ENCODE measurements around the gene FIBP.

Gene FIBP

DNA sequence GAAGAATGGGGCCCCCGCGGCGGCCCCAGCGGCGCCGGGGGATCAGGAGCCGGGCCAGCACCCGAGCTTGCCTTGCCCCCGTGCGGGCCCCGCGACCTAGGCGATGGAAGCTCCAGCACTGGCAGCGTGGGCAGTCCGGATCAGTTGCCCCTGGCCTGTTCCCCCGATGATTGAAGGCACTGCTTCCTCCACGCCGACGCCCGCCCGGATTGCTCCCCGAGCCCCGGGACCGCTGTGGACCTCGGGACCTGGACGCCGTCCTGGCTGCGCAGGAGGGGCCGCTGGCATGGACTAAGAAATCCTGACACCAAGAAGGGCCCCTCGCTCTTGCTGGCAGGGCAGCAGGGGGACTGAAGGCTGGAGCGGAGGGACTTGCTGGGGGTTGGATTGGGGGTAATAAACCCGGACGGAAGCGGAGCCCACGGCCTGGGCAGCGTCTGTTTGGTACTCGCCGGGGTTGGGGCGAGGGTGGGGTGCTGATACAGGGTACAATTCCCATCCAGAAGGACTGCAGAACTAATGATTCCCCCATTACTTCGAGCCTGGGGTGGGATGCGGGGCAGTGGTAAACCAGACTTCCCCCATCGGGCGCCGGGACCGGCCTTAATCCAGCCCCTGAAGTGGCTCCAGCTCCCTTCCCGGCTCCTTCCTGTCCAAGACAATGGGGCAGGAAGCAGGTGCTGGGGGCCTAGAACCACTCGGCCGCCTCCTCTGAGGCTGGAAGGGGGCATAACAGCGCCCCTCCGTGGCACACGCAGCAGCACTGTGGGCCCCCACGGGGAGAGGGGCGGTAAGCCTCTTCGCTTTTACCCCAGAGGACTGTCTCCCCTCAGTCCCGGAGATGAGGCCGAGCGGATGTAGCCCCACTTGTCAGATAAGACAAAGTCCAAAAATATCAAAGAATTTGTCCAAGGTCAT is 3.2 kb upstream of the FIBP start:
- Histone ChIP-seq H3K4me3 (ENCODE audit: low read length) (peak overlapping the region; percentile 79), H3K27me3 (ENCODE audit: insufficient read depth, low read length) (no peaks in the 10 kb centered on the region), H3K9me3 (ENCODE audit: low read length) (no peaks in the 10 kb centered on the region), H2AFZ (ENCODE audit: low read depth, low read length) (peak overlapping the region; percentile 63), H3K4me1 (ENCODE audit: insufficient read depth, low read length) (peaks cover 36% of the 10 kb centered on the region), H3K36me3 (ENCODE audit: insufficient read depth, low read length) (peaks cover 5% of the 10 kb centered on the region)

DNA sequence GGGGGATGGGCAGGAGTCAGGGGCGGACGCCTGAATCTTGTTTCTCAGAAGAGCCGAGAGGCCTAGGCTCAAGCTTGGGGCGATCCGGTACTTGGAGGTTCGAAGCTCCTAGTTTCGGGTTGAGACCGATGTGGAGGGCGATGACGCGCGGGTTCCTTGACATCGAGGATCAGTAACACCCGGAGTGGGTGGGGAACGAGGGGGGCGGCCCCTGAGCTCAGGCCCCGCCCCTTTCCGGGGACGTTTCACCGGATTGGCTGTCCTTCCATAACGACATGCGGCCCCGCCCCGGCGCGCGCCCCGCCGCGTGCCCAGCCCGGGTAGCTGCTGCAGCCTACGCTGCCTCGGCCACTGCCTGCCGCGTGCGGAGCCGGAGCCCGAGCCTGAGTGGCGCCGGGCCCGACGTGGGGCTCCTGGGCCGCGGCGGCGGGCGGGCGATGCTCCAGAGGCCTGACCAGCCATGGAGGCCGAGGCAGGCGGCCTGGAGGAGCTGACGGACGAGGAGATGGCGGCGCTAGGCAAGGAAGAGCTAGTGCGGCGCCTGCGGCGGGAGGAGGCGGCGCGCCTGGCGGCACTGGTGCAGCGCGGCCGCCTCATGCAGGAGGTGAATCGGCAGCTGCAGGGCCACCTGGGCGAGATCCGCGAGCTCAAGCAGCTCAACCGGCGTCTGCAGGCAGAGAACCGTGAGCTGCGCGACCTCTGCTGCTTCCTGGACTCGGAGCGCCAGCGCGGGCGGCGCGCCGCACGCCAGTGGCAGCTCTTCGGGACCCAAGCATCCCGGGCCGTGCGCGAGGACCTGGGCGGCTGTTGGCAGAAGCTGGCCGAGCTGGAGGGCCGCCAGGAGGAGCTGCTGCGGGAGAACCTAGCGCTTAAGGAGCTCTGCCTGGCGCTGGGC is 2.3 kb upstream of the FIBP start, which contains the start of gene CCDC85B:
CCDC85B (plus strand) TSS at position 350 of the 895 bp plus-strand sequence; CDS start at position 461, 111 bp downstream.
- H3K9me3 ChIP-seq (ENCODE audit: low read length) = no peaks in the 10 kb centered on the region
- peaks cover 36% of the 10 kb centered on the region for H3K4me1 ChIP-seq (ENCODE audit: insufficient read depth, low read length)
- peaks cover 13% of the 10 kb centered on the region for H3K36me3 ChIP-seq (ENCODE audit: insufficient read depth, low read length)
- H3K4me3 ChIP-seq (ENCODE audit: low read length) = peak within 1 kb of the TSS; percentile 79
- H2AFZ ChIP-seq (ENCODE audit: low read depth, low read length) = peak within 1 kb of the TSS; percentile 63
- H3K27me3 ChIP-seq (ENCODE audit: insufficient read depth, low read length) = no peaks in the 10 kb centered on the region

DNA sequence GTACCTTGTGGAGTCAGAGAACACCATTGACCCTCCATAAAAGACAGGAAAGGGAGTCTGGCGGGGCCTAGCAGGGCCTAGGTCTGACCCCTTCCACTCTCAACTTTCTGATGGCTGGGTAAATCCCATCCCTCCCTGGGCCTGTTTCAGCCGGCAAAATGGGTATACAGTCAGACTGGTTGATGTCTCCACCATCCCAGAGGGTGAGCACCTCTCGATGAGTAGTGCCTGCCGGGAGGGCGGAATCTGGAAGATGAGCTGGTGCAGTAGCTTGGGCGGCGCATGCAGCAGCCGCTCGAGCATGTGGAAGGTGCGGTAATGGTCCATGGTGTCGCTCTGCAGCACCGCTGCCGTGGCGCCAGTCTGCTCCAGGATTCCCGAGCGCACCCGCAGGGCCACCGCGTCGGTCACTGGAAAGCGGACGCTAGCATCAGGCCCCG is 528 bp downstream of the FIBP start:
- Histone ChIP-seq H3K4me3 (ENCODE audit: low read length) (peak overlapping the region; percentile 79), H3K27me3 (ENCODE audit: insufficient read depth, low read length) (no peaks in the 10 kb centered on the region), H3K9me3 (ENCODE audit: low read length) (no peaks in the 10 kb centered on the region), H3K36me3 (ENCODE audit: insufficient read depth, low read length) (peaks cover 36% of the 10 kb centered on the region), H2AFZ (ENCODE audit: low read depth, low read length) (no peak overlapping the region), H3K4me1 (ENCODE audit: insufficient read depth, low read length) (peaks cover 39% of the 10 kb centered on the region)

DNA sequence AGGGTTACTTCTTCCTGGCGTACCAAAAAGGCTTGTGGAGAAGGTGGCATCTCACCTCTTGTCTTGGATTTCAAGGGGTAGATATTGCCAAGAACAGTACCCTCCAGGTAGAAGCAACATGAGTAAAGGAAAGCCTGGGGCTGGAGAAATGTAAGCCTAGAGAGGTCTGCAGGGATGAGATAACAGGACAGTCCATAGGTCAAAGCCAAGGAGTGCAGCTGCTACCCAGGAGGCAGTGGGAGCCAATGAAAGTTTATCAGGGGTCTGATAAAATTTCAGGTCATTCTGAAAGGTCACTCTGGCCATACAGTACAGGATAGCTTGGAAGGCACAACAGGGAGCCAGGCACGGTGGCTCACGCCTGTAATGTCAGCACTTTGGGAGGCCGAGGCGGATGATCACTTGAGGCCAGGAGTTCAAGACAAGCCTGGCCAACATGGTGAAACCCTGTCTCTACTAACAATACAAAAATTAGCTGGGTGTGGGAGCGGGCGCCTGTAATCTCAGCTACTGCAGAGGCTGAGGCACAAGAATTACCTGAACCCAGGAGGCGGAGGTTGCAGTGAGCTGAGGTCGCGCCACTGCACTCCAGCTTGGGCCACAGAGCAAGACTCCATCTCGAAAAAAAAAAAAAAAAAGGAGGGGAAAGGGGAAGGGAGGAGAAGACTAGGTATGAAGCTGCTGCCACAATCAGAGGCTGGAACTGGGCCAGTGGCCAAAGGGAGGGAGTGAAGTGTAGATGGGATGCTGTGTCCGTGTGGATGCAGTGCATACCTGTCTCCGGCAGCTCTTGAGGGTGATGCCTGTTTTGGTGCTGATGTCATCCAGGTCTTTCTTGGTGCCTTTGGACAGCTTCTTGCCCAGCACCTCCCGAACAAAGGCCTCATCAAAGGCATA is 1.2 kb downstream of the FIBP start:
- H3K4me3 ChIP-seq (ENCODE audit: low read length) = peak overlapping the region; percentile 79
- peaks cover 36% of the 10 kb centered on the region for H3K4me1 ChIP-seq (ENCODE audit: insufficient read depth, low read length)
- no peaks in the 10 kb centered on the region for H3K9me3 ChIP-seq (ENCODE audit: low read length)
- peaks cover 41% of the 10 kb centered on the region for H3K36me3 ChIP-seq (ENCODE audit: insufficient read depth, low read length)
- H2AFZ ChIP-seq (ENCODE audit: low read depth, low read length) = no peak overlapping the region
- no peaks in the 10 kb centered on the region for H3K27me3 ChIP-seq (ENCODE audit: insufficient read depth, low read length)

DNA sequence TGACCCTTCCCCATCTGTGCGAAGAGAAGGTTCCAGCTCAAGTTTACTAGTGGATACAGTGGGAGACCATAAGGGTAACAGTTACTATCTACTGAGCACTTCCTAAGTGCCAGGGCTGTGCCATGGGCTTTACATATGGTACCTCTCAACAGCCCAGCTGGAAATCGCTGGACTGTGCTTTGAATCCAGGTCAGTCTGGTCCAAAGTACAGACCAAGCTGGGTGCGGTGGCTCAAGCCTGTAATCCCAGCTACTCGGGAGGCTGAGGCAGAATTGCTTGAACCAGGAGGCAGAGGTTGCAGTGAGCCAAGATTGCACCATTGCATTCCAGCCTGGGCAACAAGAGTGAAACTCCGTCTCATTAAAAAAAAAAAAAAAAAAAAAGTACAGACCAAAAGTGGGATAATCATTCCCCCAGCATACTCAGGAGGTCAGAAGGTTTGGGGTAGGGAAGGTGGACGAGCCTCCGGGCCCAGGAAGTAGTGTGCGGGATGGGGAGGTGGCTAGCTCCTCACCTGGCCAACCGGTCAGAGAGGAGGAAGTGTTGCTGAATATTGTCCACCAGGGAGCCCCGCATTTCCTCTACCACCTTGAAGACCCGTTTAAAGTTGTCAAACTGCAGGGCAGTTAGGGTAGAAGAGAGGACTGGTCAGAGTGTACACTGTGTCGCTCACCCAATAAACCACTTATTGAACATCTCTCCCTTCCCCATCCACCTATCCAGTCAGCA is 2.3 kb downstream of the FIBP start:
- Histone ChIP-seq H3K27me3 (ENCODE audit: insufficient read depth, low read length) (no peaks in the 10 kb centered on the region), H2AFZ (ENCODE audit: low read depth, low read length) (no peak overlapping the region), H3K36me3 (ENCODE audit: insufficient read depth, low read length) (peaks cover 41% of the 10 kb centered on the region), H3K4me3 (ENCODE audit: low read length) (no peak overlapping the region), H3K4me1 (ENCODE audit: insufficient read depth, low read length) (peaks cover 27% of the 10 kb centered on the region), H3K9me3 (ENCODE audit: low read length) (no peaks in the 10 kb centered on the region)

DNA sequence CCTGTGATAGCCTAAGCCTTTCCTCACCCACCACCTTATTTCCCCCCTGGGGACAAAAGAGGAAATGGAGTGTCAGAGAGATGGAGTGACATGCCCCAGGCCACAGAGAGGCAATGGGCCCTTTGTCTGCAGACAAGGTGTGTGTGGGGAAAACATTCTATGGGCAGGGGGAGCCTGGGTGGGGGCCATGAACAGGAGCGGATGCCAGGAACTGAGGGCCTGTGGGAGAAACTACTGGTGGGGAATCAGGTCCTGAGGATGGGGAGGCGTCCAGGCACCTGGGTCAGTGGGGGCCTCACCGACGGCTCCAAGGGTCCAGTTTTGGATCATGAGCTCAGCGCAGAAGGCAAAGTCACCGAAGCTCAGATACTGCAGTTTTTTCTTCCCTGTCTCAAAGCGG is 3.0 kb downstream of the FIBP start:
- no peak overlapping the region for H2AFZ ChIP-seq (ENCODE audit: low read depth, low read length)
- no peaks in the 10 kb centered on the region for H3K27me3 ChIP-seq (ENCODE audit: insufficient read depth, low read length)
- peaks cover 27% of the 10 kb centered on the region for H3K4me1 ChIP-seq (ENCODE audit: insufficient read depth, low read length)
- H3K36me3 ChIP-seq (ENCODE audit: insufficient read depth, low read length) = peaks cover 41% of the 10 kb centered on the region
- no peak overlapping the region for H3K4me3 ChIP-seq (ENCODE audit: low read length)
- H3K9me3 ChIP-seq (ENCODE audit: low read length) = no peaks in the 10 kb centered on the region

DNA sequence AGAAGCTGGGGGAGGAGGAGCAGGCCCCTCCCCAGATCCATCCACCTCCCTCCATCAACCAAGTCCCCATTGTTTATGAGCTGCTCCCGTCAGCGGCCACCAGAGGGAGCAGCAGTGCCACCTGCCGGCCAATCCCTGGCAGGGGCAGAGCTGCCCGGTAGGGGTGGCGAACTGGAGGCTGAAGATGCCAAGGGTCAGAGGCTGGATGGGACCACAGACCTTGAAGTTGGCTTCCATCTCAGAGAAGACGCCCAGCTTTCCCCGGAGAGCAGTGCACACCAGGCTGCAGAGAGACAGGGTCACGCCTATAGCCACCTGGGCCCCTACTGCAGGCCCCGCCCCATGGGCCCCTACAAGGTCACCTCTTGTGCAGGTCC is 3.6 kb downstream of the FIBP start:
- Histone ChIP-seq H3K9me3 (ENCODE audit: low read length) (no peaks in the 10 kb centered on the region), H3K4me3 (ENCODE audit: low read length) (no peak overlapping the region), H3K4me1 (ENCODE audit: insufficient read depth, low read length) (peaks cover 21% of the 10 kb centered on the region), H3K27me3 (ENCODE audit: insufficient read depth, low read length) (no peaks in the 10 kb centered on the region), H2AFZ (ENCODE audit: low read depth, low read length) (no peak overlapping the region), H3K36me3 (ENCODE audit: insufficient read depth, low read length) (peaks cover 41% of the 10 kb centered on the region)

DNA sequence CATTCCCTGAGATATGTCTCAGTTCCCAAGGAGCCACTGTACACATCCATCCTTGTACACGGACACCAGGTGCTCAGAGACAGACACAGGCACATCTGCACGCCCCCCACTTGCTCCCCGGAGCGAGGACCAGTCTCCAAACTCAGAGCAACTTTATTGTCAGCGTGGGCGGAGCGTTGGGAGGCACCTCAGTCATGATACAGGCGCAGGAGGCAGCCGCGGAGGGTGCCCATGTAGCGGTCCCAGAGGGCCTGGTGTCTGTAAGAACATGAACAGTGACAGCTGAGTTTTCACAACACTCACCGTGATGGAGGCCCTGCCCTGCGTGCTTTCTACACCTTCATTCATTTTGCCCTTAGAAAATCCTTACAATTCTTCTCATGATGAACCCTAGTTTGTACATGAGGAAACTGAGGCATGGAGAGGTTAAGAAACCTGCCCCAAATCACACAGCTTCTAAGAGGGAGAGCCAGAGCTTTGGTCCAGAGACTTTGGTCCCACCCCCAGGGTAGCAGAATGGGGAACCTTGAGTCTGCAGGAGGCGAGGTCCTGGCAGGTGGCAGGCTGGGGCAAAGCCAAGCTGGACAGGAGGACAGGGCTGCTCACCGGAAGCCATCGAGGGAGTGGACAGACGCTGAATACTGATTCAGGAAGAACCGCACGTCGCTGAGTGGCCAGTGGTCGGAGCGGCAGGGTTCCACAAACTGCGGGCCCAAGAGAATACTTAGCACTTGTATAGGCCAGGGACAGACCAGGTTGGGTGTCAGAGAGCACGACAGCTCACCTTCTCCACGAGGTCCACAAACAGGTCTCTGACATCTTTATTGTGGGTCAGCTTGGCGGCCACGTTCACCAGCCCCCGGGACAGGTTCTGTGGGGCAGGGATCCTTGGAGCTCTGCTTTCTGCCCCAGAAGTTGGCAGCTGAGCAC is 4.2 kb downstream of the FIBP start:
- no peak overlapping the region for H2AFZ ChIP-seq (ENCODE audit: low read depth, low read length)
- no peaks in the 10 kb centered on the region for H3K27me3 ChIP-seq (ENCODE audit: insufficient read depth, low read length)
- H3K36me3 ChIP-seq (ENCODE audit: insufficient read depth, low read length) = peaks cover 41% of the 10 kb centered on the region
- H3K9me3 ChIP-seq (ENCODE audit: low read length) = no peaks in the 10 kb centered on the region
- peaks cover 16% of the 10 kb centered on the region for H3K4me1 ChIP-seq (ENCODE audit: insufficient read depth, low read length)
- no peak overlapping the region for H3K4me3 ChIP-seq (ENCODE audit: low read length)

DNA sequence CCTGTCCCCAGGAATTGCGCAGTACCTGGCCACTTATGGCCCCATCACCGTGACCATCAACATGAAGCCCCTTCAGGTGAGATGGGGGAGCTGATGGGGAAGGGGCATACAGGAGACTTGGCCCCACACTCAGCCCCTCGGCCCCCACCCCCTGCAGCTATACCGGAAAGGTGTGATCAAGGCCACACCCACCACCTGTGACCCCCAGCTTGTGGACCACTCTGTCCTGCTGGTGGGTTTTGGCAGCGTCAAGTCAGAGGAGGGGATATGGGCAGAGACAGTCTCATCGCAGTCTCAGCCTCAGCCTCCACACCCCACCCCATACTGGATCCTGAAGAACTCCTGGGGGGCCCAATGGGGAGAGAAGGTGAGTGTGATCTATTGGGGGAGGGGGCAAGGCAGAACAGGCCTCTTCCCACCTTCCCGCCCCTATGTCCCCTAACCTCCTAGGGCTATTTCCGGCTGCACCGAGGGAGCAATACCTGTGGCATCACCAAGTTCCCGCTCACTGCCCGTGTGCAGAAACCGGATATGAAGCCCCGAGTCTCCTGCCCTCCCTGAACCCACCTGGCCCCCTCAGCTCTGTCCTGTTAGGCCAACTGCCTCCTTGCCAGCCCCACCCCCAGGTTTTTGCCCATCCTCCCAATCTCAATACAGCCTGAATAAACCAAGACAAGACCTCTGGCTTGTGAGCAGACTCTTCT is 5.1 kb downstream of the FIBP start:
- Histone ChIP-seq H3K4me3 (ENCODE audit: low read length) (no peak overlapping the region), H2AFZ (ENCODE audit: low read depth, low read length) (no peak overlapping the region), H3K36me3 (ENCODE audit: insufficient read depth, low read length) (peaks cover 41% of the 10 kb centered on the region), H3K27me3 (ENCODE audit: insufficient read depth, low read length) (no peaks in the 10 kb centered on the region), H3K9me3 (ENCODE audit: low read length) (no peaks in the 10 kb centered on the region), H3K4me1 (ENCODE audit: insufficient read depth, low read length) (peaks cover 11% of the 10 kb centered on the region)

DNA sequence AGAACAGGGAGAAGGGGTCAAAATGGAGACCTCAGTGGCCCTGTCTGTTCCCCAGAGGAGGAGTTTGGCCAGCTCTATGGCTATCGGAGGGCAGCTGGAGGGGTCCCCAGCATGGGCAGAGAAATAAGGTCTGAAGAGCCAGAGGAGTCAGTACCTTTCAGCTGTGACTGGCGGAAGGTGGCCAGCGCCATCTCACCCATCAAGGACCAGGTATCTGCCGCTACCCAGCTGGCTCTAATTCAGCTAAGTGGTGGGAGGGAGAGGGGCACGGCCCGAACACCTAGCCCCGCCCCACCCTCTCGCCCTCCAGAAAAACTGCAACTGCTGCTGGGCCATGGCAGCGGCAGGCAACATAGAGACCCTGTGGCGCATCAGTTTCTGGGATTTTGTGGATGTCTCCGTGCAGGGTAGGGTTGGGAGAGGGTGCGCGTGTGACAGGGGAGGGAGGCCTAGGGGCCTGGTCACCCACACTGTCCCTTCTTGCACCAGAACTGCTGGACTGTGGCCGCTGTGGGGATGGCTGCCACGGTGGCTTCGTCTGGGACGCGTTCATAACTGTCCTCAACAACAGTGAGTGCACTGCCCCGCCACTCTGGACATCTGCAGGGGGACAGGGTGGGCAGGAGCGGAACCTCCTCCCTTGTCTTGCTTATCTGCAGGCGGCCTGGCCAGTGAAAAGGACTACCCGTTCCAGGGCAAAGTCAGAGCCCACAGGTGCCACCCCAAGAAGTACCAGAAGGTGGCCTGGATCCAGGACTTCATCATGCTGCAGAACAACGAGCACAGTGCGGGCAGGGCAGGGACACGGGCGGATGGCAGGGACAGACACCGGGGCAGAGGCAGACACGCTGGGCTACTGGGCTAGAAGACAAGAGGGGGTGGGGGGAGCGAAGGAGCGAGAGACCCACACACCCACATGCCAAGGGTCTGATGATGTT is 5.9 kb downstream of the FIBP start:
- Histone ChIP-seq H3K4me3 (ENCODE audit: low read length) (no peak overlapping the region), H3K36me3 (ENCODE audit: insufficient read depth, low read length) (peaks cover 41% of the 10 kb centered on the region), H2AFZ (ENCODE audit: low read depth, low read length) (no peak overlapping the region), H3K4me1 (ENCODE audit: insufficient read depth, low read length) (peaks cover 9% of the 10 kb centered on the region), H3K27me3 (ENCODE audit: insufficient read depth, low read length) (no peaks in the 10 kb centered on the region), H3K9me3 (ENCODE audit: low read length) (no peaks in the 10 kb centered on the region)
